Adrenal gland (tissue), 12 donors: Measurements from ENCODE around the gene EFHD1. TPM values are rescaled to one million over a fixed set of nuclear protein-coding genes. Genes with fewer than 3 reads are reported as not detected.
A peak's percentile ranks its signal among the peaks of the same experiment; 100 is the strongest.

Source experiments
- DNase-seq, 7 donors: peaks; one replicate each; pipeline ENCODE4 v3.0.0-alpha.2; 2019 to 2020
- H3K27ac ChIP-seq, 5 donors: fragments of 200-600 bp; sonication (generic) in 4 of 5; 1 replicate in 3 of 5; 2 replicates in 2 of 5; pipeline versions ENCODE4 v1.5.1 to v1.8.0; 2016 to 2020; ENCODE audit warnings: mild to moderate bottlenecking in 1 of 5
- H3K27me3 ChIP-seq: fragments of 200-600 bp; 2 replicates; pipeline ENCODE4 v1.8.0; 2021
- H3K36me3 ChIP-seq, 2 donors: fragments of 200-600 bp; replicated peaks in 1 of 2; 1 replicate in 1 of 2; 2 replicates in 1 of 2; pipeline versions ENCODE4 v1.5.1 to v1.8.0; 2018 to 2022
- H3K4me1 ChIP-seq, 2 donors: fragments of 200-600 bp; replicated peaks in 1 of 2; 1 replicate in 1 of 2; 2 replicates in 1 of 2; pipeline versions ENCODE4 v1.5.1 to v1.8.0; 2018 to 2021
- H3K4me3 ChIP-seq, 4 donors: fragments of 200-600 bp; sonication (generic) in 3 of 4; one replicate each; pipeline ENCODE4 v1.5.1; 2016 to 2018
- H3K9me3 ChIP-seq, 3 donors: fragments of 200-600 bp; sonication (generic) in 1 of 3; replicated peaks in 1 of 3; 1 replicate in 2 of 3; 2 replicates in 1 of 3; pipeline versions ENCODE4 v1.5.1 to v1.8.0; 2016 to 2021
- CTCF ChIP-seq, 6 experiments: fragments of 450-650 bp in 4 of 6; fragments of 200-600 bp in 2 of 6; sonication (generic) in 1 of 6; IDR thresholded peaks; 1 replicate in 5 of 6; 2 replicates in 1 of 6; pipeline versions ENCODE4 v1.5.1 to v1.8.0; 2016 to 2021; ENCODE audit warnings: antibody characterized with exemption in 6 of 6, mild to moderate bottlenecking in 2 of 6, moderate library complexity in 1 of 6
- POLR2A ChIP-seq, 2 donors: fragments of 450-650 bp; IDR thresholded peaks; one replicate each; pipeline ENCODE4 v1.6.1; 2017; ENCODE audit warnings: antibody characterized with exemption in 2 of 2, mild to moderate bottlenecking in 2 of 2, moderate library complexity in 1 of 2
- WGBS, 4 donors: extraction: QIAGEN DNeasy Blood & Tissue Kit in 2 of 4; methylation state at CpG; one replicate each; pipeline versions ENCODE4 v1.1.5 to v1.1.7; 2013 to 2017; 5-methylcytosine and 5-hydroxymethylcytosine counted together
- intact Hi-C, 2 donors: fragments of 100-400 bp; cut with DNase I; formaldehyde crosslinking; loops; one replicate each; pipeline versions ENCODE4 v1.14.1 to v1.15.0; 2022 to 2023
- polyA plus RNA-seq, 3 donors: library from polyadenylated mRNA; stranded (reverse); fragments of 200-250 nt in 2 of 3; fragments of 350-450 nt in 1 of 3; fragmentation: Illumina TruSeq in 1 of 3; extraction: RNeasy Lipid Tissue Mini Kit (QIAGEN cat#74804) in 1 of 3; gene quantifications; one replicate each; pipeline ENCODE4 v1.2.3, GENCODE V29; 2013 to 2014
- total RNA-seq, 9 donors: library from RNA; depleted of rRNA in 4 of 9; stranded (reverse); fragments of >200 nt in 4 of 9; fragments of 120-200 nt in 1 of 9; fragmentation: NEBNext Ultra II Directional in 1 of 9; extraction: Animal tissue kit (Norgen Biotek cat#: 25700) in 1 of 9; gene quantifications; one replicate each; pipeline versions ENCODE4 v1.1.0 to v1.2.4, GENCODE V29; 2013 to 2023
- donor health status: healthy with polysubstance abuse.
- donor health status: Bipolar disorder and iron deficiency.
- donor health status: DM: yes; HTN: yes; CAD: no.
- donor health status: DM: no; HTN: no; CAD: no.
- donor health status: DM: no; HTN: no; CAD: no.
- donor health status: DM: yes; HTN: yes; CAD: no.

Gene EFHD1
- total and polyA plus RNA-seq, 12 donors = 0.50 to 12.9 (median 6.3) TPM

GRCh38 chr2:232628466-232629128 is 4.8 kb upstream of the EFHD1 start:
- 79 to 87% (median 83%) methylated on average over 9 to 10 of the region's 10 CpGs for WGBS, 4 donors
- peaks cover 5 to 14% of the 10 kb centered on the region in 2 donors for H3K4me1 ChIP-seq
- DNase-seq = no peak
- H3K27ac ChIP-seq = no peak overlapping the region
- peaks cover 14% of the 10 kb centered on the region for H3K27me3 ChIP-seq
- H3K4me3 ChIP-seq = no peak overlapping the region
- intact Hi-C loops = no loop called here
- no peaks in the 10 kb centered on the region for H3K36me3 ChIP-seq
- H3K9me3 ChIP-seq = no peaks in the 10 kb centered on the region
- TF ChIP-seq CTCF (IDR thresholded peaks at IDR 0.05) (no peak), POLR2A (IDR thresholded peaks at IDR 0.05) (no peak)

GRCh38 chr2:232629129-232629475 is 4.3 kb upstream of the EFHD1 start:
- DNase-seq = no peak
- Histone ChIP-seq H3K9me3 (no peaks in the 10 kb centered on the region), H3K27me3 (peaks cover 14% of the 10 kb centered on the region), H3K4me3 (no peak overlapping the region), H3K36me3 (no peaks in the 10 kb centered on the region), H3K4me1 (peaks cover 10 to 19% of the 10 kb centered on the region in 2 donors), H3K27ac (no peak overlapping the region)
- TF ChIP-seq CTCF (IDR thresholded peaks at IDR 0.05) = no peak
- TF ChIP-seq POLR2A (IDR thresholded peaks at IDR 0.05) = no peak
- intact Hi-C loops = no loop called here
- 77 to 97% (median 89%) methylated on average over 2 of the region's 2 CpGs for WGBS, 4 donors

- DNase-seq = no peak
- Histone ChIP-seq H3K36me3 (no peaks in the 10 kb centered on the region), H3K9me3 (no peaks in the 10 kb centered on the region), H3K4me3 (peak overlapping the region in 1 of 4 donors; percentile 62), H3K27me3 (peaks cover 14% of the 10 kb centered on the region), H3K4me1 (peaks cover 11 to 19% of the 10 kb centered on the region in 2 donors), H3K27ac (peak overlapping the region in 2 of 5 donors; percentile 21 to 52)
- WGBS, 4 donors = 46 to 55% (median 53%) methylated on average over 19 of the region's 19 CpGs
- TF ChIP-seq POLR2A (IDR thresholded peaks at IDR 0.05) (no peak), CTCF (IDR thresholded peaks at IDR 0.05) (no peak)
- intact Hi-C loops = no loop called here
Measured at GRCh38 chr2:232632229-232632903, 1.0 kb upstream of the EFHD1 start.

- no peak for TF ChIP-seq CTCF (IDR thresholded peaks at IDR 0.05)
- TF ChIP-seq POLR2A (IDR thresholded peaks at IDR 0.05) = no peak
- Histone ChIP-seq H3K4me1 (peaks cover 11 to 19% of the 10 kb centered on the region in 2 donors), H3K27me3 (peaks cover 14% of the 10 kb centered on the region)
Measured at GRCh38 chr2:232632904-232633412, 446 bp upstream of the EFHD1 start.

More at GRCh38 chr2:232632904-232633412, 446 bp upstream of the EFHD1 start:
- intact Hi-C loops = no loop called here
- no peaks in the 10 kb centered on the region for H3K36me3 ChIP-seq
- no peaks in the 10 kb centered on the region for H3K9me3 ChIP-seq
- WGBS, 4 donors = 1 to 3% (median 3%) methylated on average over 24 to 40 of the region's 40 CpGs
- H3K4me3 ChIP-seq = peak overlapping the region in 2 of 4 donors; percentile 26 to 62
- DNase-seq = peak in 2 of 7 donors; percentile 16 to 24
- peak overlapping the region in 3 of 5 donors; percentile 44 to 59 (median 52) for H3K27ac ChIP-seq
